Cortex of kidney (tissue), 1 donor: Measurements from ENCODE around the gene ZNF441.
"Not testable (repeated sequence)": the region's sequence is repeated elsewhere in the genome, so short reads cannot be mapped to it uniquely, and the experiment has no call there.

ENCODE experiments used
- DNase-seq: peaks from one replicate; lab custom pipeline; 2025; lab: John Stamatoyannopoulos, UW

Gene ZNF441

GRCh38 chr19:11766597-11767591, at the start of gene ZNF441:
Gene ZNF441, plus strand, starts transcription at chr19:11767000. Its CDS starts 194 bp downstream, at chr19:11767194.
- DNase-seq = no peak

- DNase-seq = no peak
Measured at GRCh38 chr19:11721681-11722080, 45.1 kb upstream of the ZNF441 start.

GRCh38 chr19:11722414-11722813, 44.4 kb upstream of the ZNF441 start:
- DNase-seq = no peak

GRCh38 chr19:11729586-11729985, 37.2 kb upstream of the ZNF441 start:
- DNase-seq = no peak

GRCh38 chr19:11735375-11735774, 31.4 kb upstream of the ZNF441 start:
- DNase-seq = no peak

- DNase-seq = no peak
Measured at GRCh38 chr19:11736696-11737095, 30.1 kb upstream of the ZNF441 start.

GRCh38 chr19:11737964-11738745, 28.6 kb upstream of the ZNF441 start:
- no peak for DNase-seq

GRCh38 chr19:11738746-11739620, 27.8 kb upstream of the ZNF441 start, which contains the start of gene ZNF823:
Gene ZNF823, minus strand, starts transcription at chr19:11738946. Its CDS starts 127 bp downstream, at chr19:11738819.
- no peak for DNase-seq

GRCh38 chr19:11745869-11746268, 20.9 kb upstream of the ZNF441 start:
- no peak for DNase-seq

- DNase-seq = no peak
Measured at GRCh38 chr19:11747277-11747676, 19.5 kb upstream of the ZNF441 start.

- DNase-seq = no peak
Measured at GRCh38 chr19:11749751-11750150, 17.0 kb upstream of the ZNF441 start.

GRCh38 chr19:11752244-11752736, 14.5 kb upstream of the ZNF441 start:
- no peak for DNase-seq

GRCh38 chr19:11754663-11755062, 12.1 kb upstream of the ZNF441 start:
- DNase-seq = no peak

GRCh38 chr19:11756965-11757364, 9.8 kb upstream of the ZNF441 start:
- no peak for DNase-seq

GRCh38 chr19:11759805-11760204, 7.0 kb upstream of the ZNF441 start:
- no peak for DNase-seq

- DNase-seq = no peak
Measured at GRCh38 chr19:11763117-11763516, 3.7 kb upstream of the ZNF441 start.

GRCh38 chr19:11763611-11764010, 3.2 kb upstream of the ZNF441 start:
- DNase-seq = no peak

GRCh38 chr19:11767633-11768133, 883 bp downstream of the ZNF441 start:
- no peak for DNase-seq

- no peak for DNase-seq
Measured at GRCh38 chr19:11769995-11770394, 3.2 kb downstream of the ZNF441 start.

GRCh38 chr19:11771520-11771919, 4.7 kb downstream of the ZNF441 start:
- DNase-seq = not testable (repeated sequence)

- DNase-seq = not testable (repeated sequence)
Measured at GRCh38 chr19:11776669-11777068, 9.9 kb downstream of the ZNF441 start.
